HUES64 (cell line): ENCODE measurements around the gene HPGD.

Experiments
- H3K27ac ChIP-seq: 2 replicates; pipeline ENCODE4 v1.7.0; 2013; ENCODE audit warnings: low read depth, low read length, inconsistent platforms
- H3K27me3 ChIP-seq: 2 replicates; pipeline ENCODE4 v1.6.1; 2013; ENCODE audit warnings: mild to moderate bottlenecking, low read length; ENCODE audit not compliant: insufficient read depth
- H3K36me3 ChIP-seq: 2 replicates; pipeline ENCODE4 v1.6.1; 2013; ENCODE audit warnings: mild to moderate bottlenecking, low read length; ENCODE audit not compliant: insufficient read depth
- H3K4me1 ChIP-seq: 2 replicates; pipeline ENCODE4 v1.6.1; 2013; ENCODE audit warnings: mild to moderate bottlenecking, low read length, moderate library complexity; ENCODE audit not compliant: insufficient read depth
- H3K4me3 ChIP-seq: 2 replicates; pipeline ENCODE4 v1.5.1; 2013; ENCODE audit warnings: mild to moderate bottlenecking, low read length, moderate library complexity
- H3K9ac ChIP-seq: 2 replicates; pipeline ENCODE4 v1.6.1; 2013; ENCODE audit warnings: mild to moderate bottlenecking, low read depth, low read length
- H3K9me3 ChIP-seq: 2 replicates; pipeline ENCODE4 v1.6.1; 2013; ENCODE audit warnings: low read depth, low read length; ENCODE audit not compliant: insufficient read depth
- WGBS: fragments of 150-250, 120-280 bp; methylation state at CpG from one replicate; pipeline ENCODE4 v1.1.7; 2013; ENCODE audit warnings: missing lambda C conversion rate; 5-methylcytosine and 5-hydroxymethylcytosine counted together

HPGD gene

GRCh38 chr4:174545268-174545667, 23.0 kb upstream of the HPGD start:
- Histone ChIP-seq H3K4me3 (no peak overlapping the region), H3K9me3 (peaks cover 13% of the 10 kb centered on the region), H3K9ac (no peak overlapping the region), H3K27ac (no peak overlapping the region), H3K4me1 (peaks cover 3% of the 10 kb centered on the region), H3K36me3 (no peaks in the 10 kb centered on the region), H3K27me3 (no peaks in the 10 kb centered on the region)

DNA sequence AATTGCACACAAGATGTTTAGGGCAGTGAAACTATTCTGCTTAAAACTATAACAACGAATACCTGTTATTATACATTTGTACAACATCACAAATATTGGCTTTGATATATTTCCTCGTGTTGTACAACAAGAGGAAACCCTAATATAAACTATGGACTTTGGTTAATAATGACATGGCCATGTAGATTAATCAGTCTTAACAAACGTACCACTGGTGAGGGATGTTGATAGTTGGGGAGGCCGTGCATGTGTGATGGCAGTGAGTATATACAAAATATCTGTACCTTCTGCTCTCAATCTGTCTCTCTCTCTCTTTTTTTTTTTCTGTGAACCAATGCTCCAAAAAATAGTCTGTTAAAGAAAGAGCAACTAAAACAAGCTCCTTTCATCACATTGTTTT, 22.2 kb upstream of the HPGD start:
- H3K9ac ChIP-seq, result no peak overlapping the region
- WGBS, result 95% methylated on average over 4 of the region's 4 CpGs
- no peaks in the 10 kb centered on the region for H3K36me3 ChIP-seq
- no peak overlapping the region for H3K4me3 ChIP-seq
- H3K27ac ChIP-seq, result no peak overlapping the region
- no peaks in the 10 kb centered on the region for H3K4me1 ChIP-seq
- H3K9me3 ChIP-seq, result peaks cover 13% of the 10 kb centered on the region
- no peaks in the 10 kb centered on the region for H3K27me3 ChIP-seq

- Histone ChIP-seq H3K4me1 (no peaks in the 10 kb centered on the region), H3K36me3 (no peaks in the 10 kb centered on the region), H3K9me3 (no peaks in the 10 kb centered on the region), H3K4me3 (no peak overlapping the region), H3K9ac (no peak overlapping the region), H3K27me3 (no peaks in the 10 kb centered on the region), H3K27ac (no peak overlapping the region)
- 97% methylated on average over 9 of the region's 10 CpGs for WGBS
Observed at GRCh38 chr4:174540175-174540574, 17.9 kb upstream of the HPGD start.

DNA sequence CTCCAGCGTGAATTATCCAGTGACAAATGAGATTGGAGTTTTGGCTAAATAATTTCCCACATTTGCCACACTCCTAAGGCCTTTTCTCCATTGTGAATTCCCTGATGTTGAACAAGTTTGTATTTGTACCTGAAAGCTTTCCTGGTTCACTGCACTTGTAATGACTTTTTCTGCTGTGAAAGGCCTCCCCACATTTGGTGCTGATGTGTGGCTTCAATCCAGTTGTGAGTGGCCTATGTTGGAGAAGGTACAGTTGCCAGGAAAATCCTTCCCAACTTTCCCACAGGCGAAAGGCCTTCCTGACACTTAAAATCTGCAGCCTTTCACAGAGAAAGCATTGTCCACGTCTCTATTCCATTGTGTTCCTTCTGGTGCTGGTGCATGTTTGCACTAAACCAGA, 17.3 kb upstream of the HPGD start:
- WGBS, result 60% methylated on average over 3 of the region's 3 CpGs
- H3K9me3 ChIP-seq, result no peaks in the 10 kb centered on the region
- H3K27me3 ChIP-seq, result no peaks in the 10 kb centered on the region
- no peaks in the 10 kb centered on the region for H3K36me3 ChIP-seq
- no peaks in the 10 kb centered on the region for H3K4me1 ChIP-seq
- no peak overlapping the region for H3K27ac ChIP-seq
- H3K9ac ChIP-seq, result no peak overlapping the region
- H3K4me3 ChIP-seq, result no peak overlapping the region

- no peaks in the 10 kb centered on the region for H3K36me3 ChIP-seq
- no peak overlapping the region for H3K9ac ChIP-seq
- no peaks in the 10 kb centered on the region for H3K9me3 ChIP-seq
- no peak overlapping the region for H3K27ac ChIP-seq
- no peaks in the 10 kb centered on the region for H3K4me1 ChIP-seq
- no peaks in the 10 kb centered on the region for H3K27me3 ChIP-seq
- 98% methylated on average over 4 of the region's 4 CpGs for WGBS
- no peak overlapping the region for H3K4me3 ChIP-seq
Observed at GRCh38 chr4:174538876-174539250, 16.6 kb upstream of the HPGD start.

GRCh38 chr4:174538123-174538875, 16.0 kb upstream of the HPGD start:
- H3K27ac ChIP-seq, result no peak overlapping the region
- H3K36me3 ChIP-seq, result no peaks in the 10 kb centered on the region
- no peaks in the 10 kb centered on the region for H3K27me3 ChIP-seq
- no peak overlapping the region for H3K9ac ChIP-seq
- 65% methylated on average over 4 of the region's 4 CpGs for WGBS
- no peak overlapping the region for H3K4me3 ChIP-seq
- no peaks in the 10 kb centered on the region for H3K4me1 ChIP-seq
- no peaks in the 10 kb centered on the region for H3K9me3 ChIP-seq

GRCh38 chr4:174537634-174538033, 15.3 kb upstream of the HPGD start:
- Histone ChIP-seq H3K27ac (no peak overlapping the region), H3K9me3 (no peaks in the 10 kb centered on the region), H3K4me1 (no peaks in the 10 kb centered on the region), H3K27me3 (no peaks in the 10 kb centered on the region), H3K9ac (no peak overlapping the region), H3K36me3 (no peaks in the 10 kb centered on the region), H3K4me3 (no peak overlapping the region)
- WGBS, result 96% methylated on average over 3 of the region's 3 CpGs

DNA sequence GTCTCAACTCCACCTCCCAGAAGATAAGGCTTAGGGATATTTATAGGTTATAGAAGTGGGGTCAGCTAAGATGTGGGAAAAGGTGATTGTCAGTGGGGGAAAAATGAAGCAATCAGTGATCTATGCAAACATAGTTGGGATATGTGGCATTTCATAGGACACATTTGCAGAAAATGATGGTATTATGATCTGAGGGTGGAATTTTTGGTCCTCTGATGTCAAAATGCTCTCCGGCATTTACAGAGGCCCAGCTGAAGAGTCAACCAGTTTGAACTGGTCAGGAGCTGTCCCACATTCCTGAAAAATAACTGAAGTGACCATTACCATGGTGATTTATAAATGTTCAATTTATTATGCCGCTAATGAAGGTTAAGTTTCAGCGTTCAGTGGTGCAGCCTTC, 12.2 kb upstream of the HPGD start:
- H3K4me1 ChIP-seq, result peaks cover 8% of the 10 kb centered on the region; the same call in 1 of the 2 replicates
- H3K9me3 ChIP-seq, result no peaks in the 10 kb centered on the region
- H3K36me3 ChIP-seq, result no peaks in the 10 kb centered on the region
- no peak overlapping the region for H3K27ac ChIP-seq
- H3K4me3 ChIP-seq, result no peak overlapping the region
- no peak overlapping the region for H3K9ac ChIP-seq
- no peaks in the 10 kb centered on the region for H3K27me3 ChIP-seq
- WGBS, result 98% methylated on average over 3 of the region's 3 CpGs

DNA sequence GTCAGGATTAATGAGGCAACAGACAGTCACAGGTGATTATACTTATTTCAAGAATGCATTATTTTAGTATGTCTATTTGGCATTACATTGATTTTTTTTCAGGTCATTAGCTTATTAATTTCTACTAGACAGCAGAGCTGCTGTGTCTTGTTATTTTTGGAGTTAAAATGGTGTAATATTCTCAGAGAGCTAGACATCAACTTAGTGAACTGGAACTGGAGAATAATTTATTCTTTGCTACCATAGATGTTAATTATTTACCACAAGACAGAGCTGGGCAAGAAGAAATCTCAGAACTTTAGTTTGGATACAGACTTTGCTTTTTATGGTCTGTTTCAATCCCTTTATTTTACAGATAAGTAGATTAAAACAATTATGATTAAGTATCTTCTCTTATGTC, 10.2 kb upstream of the HPGD start:
- H3K36me3 ChIP-seq, result no peaks in the 10 kb centered on the region
- no peak overlapping the region for H3K27ac ChIP-seq
- peaks cover 14% of the 10 kb centered on the region for H3K4me1 ChIP-seq
- H3K9me3 ChIP-seq, result no peaks in the 10 kb centered on the region
- no peaks in the 10 kb centered on the region for H3K27me3 ChIP-seq
- H3K9ac ChIP-seq, result no peak overlapping the region
- H3K4me3 ChIP-seq, result no peak overlapping the region

DNA sequence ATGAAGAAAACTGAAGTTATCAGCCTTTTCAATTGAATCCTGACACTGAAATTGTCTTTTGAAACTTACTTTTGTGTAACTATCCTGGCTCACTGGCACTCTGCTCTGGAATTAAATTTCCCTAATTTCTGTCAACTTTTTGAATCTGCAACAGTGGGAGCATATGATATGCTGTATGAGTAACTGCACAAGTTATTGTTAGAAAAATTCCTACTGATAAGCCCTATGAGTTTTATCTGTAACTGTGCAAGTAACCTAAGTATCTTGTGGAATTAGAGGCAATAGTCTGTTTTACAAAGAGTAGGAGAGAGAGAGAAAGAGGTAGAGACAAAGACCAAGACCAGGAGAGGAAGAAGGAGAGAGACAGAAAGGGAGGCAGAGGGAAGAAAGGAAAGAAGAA, 9.2 kb upstream of the HPGD start:
- H3K27ac ChIP-seq, result no peak overlapping the region
- no peaks in the 10 kb centered on the region for H3K9me3 ChIP-seq
- H3K36me3 ChIP-seq, result no peaks in the 10 kb centered on the region
- H3K27me3 ChIP-seq, result no peaks in the 10 kb centered on the region
- no peak overlapping the region for H3K9ac ChIP-seq
- H3K4me1 ChIP-seq, result peaks cover 14% of the 10 kb centered on the region
- H3K4me3 ChIP-seq, result no peak overlapping the region

DNA sequence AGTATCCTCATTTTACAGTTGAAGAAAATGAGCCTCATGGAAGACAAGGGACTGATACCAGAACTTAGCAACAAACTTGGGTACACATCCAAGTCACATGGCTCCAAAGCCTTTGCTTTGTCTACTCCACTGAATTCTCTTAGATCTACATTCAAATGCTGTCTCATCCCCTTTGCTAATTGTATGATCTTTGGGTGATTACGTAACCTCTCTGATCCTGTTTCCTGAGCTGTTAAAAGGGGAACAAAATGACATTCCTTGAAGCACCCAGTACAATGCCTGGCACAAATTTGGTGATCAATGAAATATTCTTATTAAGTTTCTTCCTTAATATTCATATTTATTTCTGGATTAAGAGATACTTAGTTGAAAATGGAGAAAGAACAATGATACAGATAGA, 5.9 kb upstream of the HPGD start:
- Histone ChIP-seq H3K4me1 (peaks cover 21% of the 10 kb centered on the region), H3K27ac (no peak overlapping the region), H3K4me3 (no peak overlapping the region), H3K9me3 (no peaks in the 10 kb centered on the region), H3K36me3 (no peaks in the 10 kb centered on the region), H3K27me3 (peaks cover 15% of the 10 kb centered on the region), H3K9ac (no peak overlapping the region)
- 92% methylated on average over 1 of the region's 1 CpG for WGBS

- H3K4me1 ChIP-seq, result peaks cover 20% of the 10 kb centered on the region
- no peaks in the 10 kb centered on the region for H3K36me3 ChIP-seq
- H3K9ac ChIP-seq, result no peak overlapping the region
- H3K27ac ChIP-seq, result no peak overlapping the region
- no peak overlapping the region for H3K4me3 ChIP-seq
- no peaks in the 10 kb centered on the region for H3K9me3 ChIP-seq
- H3K27me3 ChIP-seq, result peaks cover 30% of the 10 kb centered on the region
- 92% methylated on average over 7 of the region's 7 CpGs for WGBS
Observed at GRCh38 chr4:174526731-174527130, 4.4 kb upstream of the HPGD start.
